Ishikawa (cell line): Measurements from ENCODE around the gene HERC4.

Experiments
- EGR1 ChIP-seq: IDR thresholded peaks from 2 replicates; pipeline ENCODE4 v1.6.1; 2012
- EP300 ChIP-seq: IDR thresholded peaks from 2 replicates; pipeline ENCODE4 v1.6.1; 2012; ENCODE audit warnings: borderline replicate concordance
- FOXM1 ChIP-seq: IDR thresholded peaks from 2 replicates; pipeline ENCODE4 v1.6.1; 2012; ENCODE audit warnings: low read depth, borderline replicate concordance
- MAX ChIP-seq: IDR thresholded peaks from 2 replicates; pipeline ENCODE4 v1.6.1; 2012
- RAD21 ChIP-seq: IDR thresholded peaks from 2 replicates; pipeline ENCODE4 v1.6.1; 2012; ENCODE audit warnings: low read depth
- TAF1 ChIP-seq: IDR thresholded peaks from 2 replicates; pipeline ENCODE4 v1.6.1; 2012; ENCODE audit warnings: low read depth, mild to moderate bottlenecking
- TCF12 ChIP-seq: IDR thresholded peaks from 2 replicates; pipeline ENCODE4 v1.6.1; 2012; ENCODE audit warnings: low read depth
- YY1 ChIP-seq: IDR thresholded peaks from 2 replicates; pipeline ENCODE4 v1.6.1; 2012; ENCODE audit warnings: low read depth

DNA sequence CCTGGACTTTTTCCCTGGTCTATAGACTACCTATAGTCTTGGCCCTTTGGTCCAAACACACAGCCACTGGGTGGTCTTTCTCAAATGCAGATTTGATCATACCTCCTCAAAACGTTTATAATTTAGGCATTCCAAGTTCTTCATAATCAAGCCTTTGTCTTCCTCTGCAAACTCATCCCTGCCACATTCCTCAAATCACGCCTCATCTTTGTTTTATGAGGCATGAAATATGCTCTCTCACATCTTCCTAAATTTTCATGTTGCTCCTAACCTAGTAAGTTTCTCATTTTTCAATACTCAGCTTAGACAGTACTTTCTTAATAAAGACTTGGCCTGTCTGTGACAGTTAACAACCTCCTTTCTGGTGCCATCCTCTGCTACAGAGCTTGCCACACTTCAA, 10.9 kb upstream of the HERC4 start:
- TF ChIP-seq RAD21: no peak
- no peak for TF ChIP-seq MAX
- no peak for TF ChIP-seq FOXM1
- no peak for TF ChIP-seq YY1
- TF ChIP-seq EGR1: no peak
- TF ChIP-seq TAF1: no peak
- TF ChIP-seq EP300: no peak
- no peak for TF ChIP-seq TCF12
